Measurements from ENCODE around the gene FIG4.

DNA sequence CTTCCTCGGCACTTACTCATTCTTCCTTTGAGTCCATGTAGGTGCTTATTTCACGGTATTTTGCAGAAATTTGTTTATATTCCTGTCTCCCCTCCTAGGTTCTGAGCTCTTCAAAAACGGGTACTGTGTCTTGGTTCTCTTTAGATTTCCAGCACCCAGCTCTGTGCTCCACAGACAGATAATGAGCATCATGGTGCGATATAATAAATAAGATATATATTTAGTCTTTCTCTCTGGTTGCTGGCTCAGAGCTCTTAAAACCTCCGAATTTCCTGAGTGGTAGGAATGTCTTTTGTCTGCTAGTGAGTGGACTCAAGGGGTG lies 179.0 kb downstream of the FIG4 start:
- TF ChIP-seq, protein P1, sequence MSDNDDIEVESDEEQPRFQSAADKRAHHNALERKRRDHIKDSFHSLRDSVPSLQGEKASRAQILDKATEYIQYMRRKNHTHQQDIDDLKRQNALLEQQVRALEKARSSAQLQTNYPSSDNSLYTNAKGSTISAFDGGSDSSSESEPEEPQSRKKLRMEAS (IDR thresholded peaks at IDR 0.05): no peak
- TF ChIP-seq, protein P2, sequence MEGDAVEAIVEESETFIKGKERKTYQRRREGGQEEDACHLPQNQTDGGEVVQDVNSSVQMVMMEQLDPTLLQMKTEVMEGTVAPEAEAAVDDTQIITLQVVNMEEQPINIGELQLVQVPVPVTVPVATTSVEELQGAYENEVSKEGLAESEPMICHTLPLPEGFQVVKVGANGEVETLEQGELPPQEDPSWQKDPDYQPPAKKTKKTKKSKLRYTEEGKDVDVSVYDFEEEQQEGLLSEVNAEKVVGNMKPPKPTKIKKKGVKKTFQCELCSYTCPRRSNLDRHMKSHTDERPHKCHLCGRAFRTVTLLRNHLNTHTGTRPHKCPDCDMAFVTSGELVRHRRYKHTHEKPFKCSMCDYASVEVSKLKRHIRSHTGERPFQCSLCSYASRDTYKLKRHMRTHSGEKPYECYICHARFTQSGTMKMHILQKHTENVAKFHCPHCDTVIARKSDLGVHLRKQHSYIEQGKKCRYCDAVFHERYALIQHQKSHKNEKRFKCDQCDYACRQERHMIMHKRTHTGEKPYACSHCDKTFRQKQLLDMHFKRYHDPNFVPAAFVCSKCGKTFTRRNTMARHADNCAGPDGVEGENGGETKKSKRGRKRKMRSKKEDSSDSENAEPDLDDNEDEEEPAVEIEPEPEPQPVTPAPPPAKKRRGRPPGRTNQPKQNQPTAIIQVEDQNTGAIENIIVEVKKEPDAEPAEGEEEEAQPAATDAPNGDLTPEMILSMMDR (IDR thresholded peaks at IDR 0.05 in 2 of 3, conservative IDR thresholded peaks at IDR 0.05 in 1 of 3; ENCODE audit: borderline replicate concordance in 1 of 3, insufficient read depth in 1 of 3, low read depth in 2 of 3, low read length in 2 of 3): no peak

All from HCT116 (cell line).